SK-N-SH (cell line): ENCODE measurements around the gene OSTF1. TPM values are rescaled to one million over a fixed set of nuclear protein-coding genes. Genes with fewer than 3 reads are reported as not detected.

Experiments used
- CTCF ChIA-PET: fragments of 300-600, 350-600 bp; formaldehyde crosslinking; extraction: SDS; loops from one replicate; lab custom pipeline; 2021; lab: Yijun Ruan, JAX
- POLR2A ChIA-PET: fragments of 350-600 bp; sonication (Branson Sonifier 250); formaldehyde crosslinking; extraction: SDS; loops from one replicate; lab custom pipeline; 2020; ENCODE audit warnings: antibody characterized with exemption, inconsistent platforms; lab: Yijun Ruan, JAX
- DNase-seq: peaks from one replicate; pipeline ENCODE4 v3.0.0; 2012
- H2AFZ ChIP-seq: fragments of 200-600 bp; sonication (generic); 2 replicates; pipeline ENCODE4 v1.8.1; 2016; ENCODE audit warnings: antibody characterized with exemption, mild to moderate bottlenecking, low read depth
- H3F3A ChIP-seq: fragments of 200-600 bp; sonication (generic); replicated peaks from 2 replicates; pipeline ENCODE3; 2016; ENCODE audit warnings: antibody characterized with exemption, mild to moderate bottlenecking; ENCODE audit not compliant: insufficient read depth
- H3K27ac ChIP-seq, 2 experiments: fragments of 200-500 bp in 1 of 2; fragments of 200-600 bp in 1 of 2; sonication (Bioruptor generic) in 1 of 2; sonication (generic), shearing (Covaris generic) in 1 of 2; 2 replicates each; pipeline versions ENCODE4 v1.5.1 to v1.6.1; 2014 to 2016; ENCODE audit warnings: low read depth in 2 of 2, inconsistent platforms in 1 of 2, low read length in 1 of 2, mild to moderate bottlenecking in 1 of 2, mixed read lengths in 1 of 2
- H3K27me3 ChIP-seq: fragments of 200-600 bp; sonication (generic), shearing (Covaris generic); 2 replicates; pipeline ENCODE4 v1.6.1; 2016; ENCODE audit warnings: mixed run types; ENCODE audit not compliant: insufficient read depth
- H3K36me3 ChIP-seq, 2 experiments: fragments of 200-500 bp in 1 of 2; fragments of 200-600 bp in 1 of 2; sonication (Bioruptor generic) in 1 of 2; sonication (generic) in 1 of 2; replicated peaks in 1 of 2; 2 replicates each; pipeline versions ENCODE3 to v1.5.1; 2014 to 2016; ENCODE audit warnings: low read length in 1 of 2, mild to moderate bottlenecking in 1 of 2; ENCODE audit not compliant: insufficient read depth in 2 of 2, control insufficient read depth in 1 of 2
- H3K4me1 ChIP-seq, 2 experiments: fragments of 200-500 bp in 1 of 2; fragments of 200-600 bp in 1 of 2; sonication (Bioruptor generic) in 1 of 2; sonication (generic), shearing (Covaris generic) in 1 of 2; 2 replicates each; pipeline versions ENCODE4 v1.5.1 to v1.6.1; 2014 to 2016; ENCODE audit warnings: low read depth in 1 of 2, low read length in 1 of 2, mixed run types in 1 of 2; ENCODE audit not compliant: insufficient read depth in 2 of 2, control insufficient read depth in 1 of 2
- H3K4me2 ChIP-seq: fragments of 200-600 bp; sonication (generic), shearing (Covaris generic); 2 replicates; pipeline ENCODE4 v1.6.1; 2017; ENCODE audit warnings: mixed run types
- H3K4me3 ChIP-seq, 2 experiments: fragments of 200-500 bp in 1 of 2; fragments of 200-600 bp in 1 of 2; sonication (Bioruptor generic) in 1 of 2; sonication (generic), shearing (Covaris generic) in 1 of 2; 2 replicates each; pipeline versions ENCODE4 v1.5.1 to v1.8.1; 2014 to 2016; ENCODE audit warnings: low read depth in 2 of 2, inconsistent platforms in 1 of 2, low read length in 1 of 2, mild to moderate bottlenecking in 1 of 2, mixed read lengths in 1 of 2, moderate library complexity in 1 of 2
- H3K79me2 ChIP-seq: fragments of 200-600 bp; sonication (generic); 2 replicates; pipeline ENCODE4 v1.8.1; 2017; ENCODE audit warnings: mild to moderate bottlenecking; ENCODE audit not compliant: insufficient read depth
- H3K9ac ChIP-seq: fragments of 200-600 bp; sonication (generic); 2 replicates; pipeline ENCODE4 v1.6.1; 2017; ENCODE audit warnings: mixed run types
- H3K9me2 ChIP-seq: fragments of 200-600 bp; sonication (generic); 2 replicates; pipeline ENCODE4 v1.6.1; 2017; ENCODE audit warnings: mixed run types
- H3K9me3 ChIP-seq: fragments of 200-600 bp; sonication (generic); 2 replicates; pipeline ENCODE4 v1.6.1; 2017; ENCODE audit warnings: mixed run types, mild to moderate bottlenecking, moderate library complexity
- H4K20me1 ChIP-seq: fragments of 200-600 bp; sonication (generic); 2 replicates; pipeline ENCODE4 v1.6.1; 2017; ENCODE audit warnings: mild to moderate bottlenecking, mixed run types; ENCODE audit not compliant: insufficient read depth
- EZH2phosphoT487 ChIP-seq: fragments of 200-600 bp; sonication (generic); IDR thresholded peaks from 2 replicates; pipeline ENCODE4 v1.6.1; 2017; ENCODE audit warnings: low read depth, mixed run types, mild to moderate bottlenecking, antibody characterized with exemption, moderate library complexity, borderline replicate concordance
- FOSL2 ChIP-seq: IDR thresholded peaks from 2 replicates; pipeline ENCODE4 v1.4.0; 2012; ENCODE audit warnings: low read depth, mild to moderate bottlenecking, moderate library complexity, borderline replicate concordance
- FOXJ3 ChIP-seq: sonication (generic); formaldehyde crosslinking; IDR thresholded peaks from 2 replicates; pipeline ENCODE4 v1.5.1; 2020; ENCODE audit warnings: mild to moderate bottlenecking, missing genetic modification reagents
- GATA2 ChIP-seq: sonication (generic); formaldehyde crosslinking; IDR thresholded peaks from 2 replicates; pipeline ENCODE4 v1.5.0; 2020; ENCODE audit warnings: mild to moderate bottlenecking, missing genetic modification reagents
- NRF1 ChIP-seq: IDR thresholded peaks from 2 replicates; pipeline ENCODE4 v1.6.1; 2012; ENCODE audit warnings: low read depth, mild to moderate bottlenecking, low read length
- REST ChIP-seq: IDR thresholded peaks from 2 replicates; pipeline ENCODE4 v1.6.1; 2012; ENCODE audit warnings: mild to moderate bottlenecking, low read depth, low read length, moderate library complexity
- SIN3A ChIP-seq: IDR thresholded peaks from 2 replicates; pipeline ENCODE4 v1.6.1; 2012; ENCODE audit warnings: low read depth, mild to moderate bottlenecking, low read length, moderate library complexity, borderline replicate concordance
- TEAD4 ChIP-seq: IDR thresholded peaks from 2 replicates; pipeline ENCODE4 v1.4.0; 2012; ENCODE audit warnings: mild to moderate bottlenecking, borderline replicate concordance; ENCODE audit not compliant: insufficient read depth
- WGBS: methylation state at CpG from one replicate; pipeline ENCODE4 v1.1.6; 2017; ENCODE audit warnings: low lambda C conversion rate; 5-methylcytosine and 5-hydroxymethylcytosine counted together
- polyA plus RNA-seq, 3 experiments: library from polyadenylated mRNA; depleted of rRNA; stranded (reverse); fragments of >200 nt; gene quantifications; 2 replicates each; pipeline ENCODE4 v1.2.3, GENCODE V29; 2012
- TF ChIP-seq, protein P1 (sequence below): IDR thresholded peaks from 2 replicates; pipeline ENCODE4 v1.4.0; 2012; ENCODE audit warnings: low read depth
- TF ChIP-seq, protein P2 (sequence below): IDR thresholded peaks from 2 replicates; pipeline ENCODE4; 2012
- TF ChIP-seq, protein P3 (sequence below): fragments of 200-600 bp; sonication (generic); IDR thresholded peaks from 2 replicates; pipeline ENCODE4 v1.6.1; 2017; ENCODE audit warnings: antibody characterized with exemption, mild to moderate bottlenecking, moderate library complexity

The OSTF1 gene
- polyA plus RNA-seq, 1 of the 3 experiments (the other 2 are of a cell fraction), result 9.5 TPM

GRCh38 chr9:75169623-75170022 is 81.3 kb downstream of the OSTF1 start:
- H3K27ac ChIP-seq, result peak overlapping the region in 1 of 2 experiments; percentile 7; a peak in 1 of 4 replicates
- H3K9ac ChIP-seq, result no peak overlapping the region
- ChIA-PET POLR2A (no interaction called here), CTCF (interaction anchor here (1.0 kb wide), 1 partner anchor 16 kb away, joined by 4 read pairs; no protein-coding TSS in a partner anchor)
- H4K20me1 ChIP-seq, result no peaks in the 10 kb centered on the region
- no peak overlapping the region for H2AFZ ChIP-seq
- TF ChIP-seq SIN3A, result no peak
- no peak for TF ChIP-seq REST
- no peak for TF ChIP-seq EZH2phosphoT487
- TF ChIP-seq GATA2 (CRISPR knock-in tag), result no peak
- TF ChIP-seq, protein P1, sequence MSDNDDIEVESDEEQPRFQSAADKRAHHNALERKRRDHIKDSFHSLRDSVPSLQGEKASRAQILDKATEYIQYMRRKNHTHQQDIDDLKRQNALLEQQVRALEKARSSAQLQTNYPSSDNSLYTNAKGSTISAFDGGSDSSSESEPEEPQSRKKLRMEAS, result no peak
- no peak for TF ChIP-seq FOXJ3
- no peak for TF ChIP-seq FOSL2
- TF ChIP-seq TEAD4, result no peak
- TF ChIP-seq, protein P2, sequence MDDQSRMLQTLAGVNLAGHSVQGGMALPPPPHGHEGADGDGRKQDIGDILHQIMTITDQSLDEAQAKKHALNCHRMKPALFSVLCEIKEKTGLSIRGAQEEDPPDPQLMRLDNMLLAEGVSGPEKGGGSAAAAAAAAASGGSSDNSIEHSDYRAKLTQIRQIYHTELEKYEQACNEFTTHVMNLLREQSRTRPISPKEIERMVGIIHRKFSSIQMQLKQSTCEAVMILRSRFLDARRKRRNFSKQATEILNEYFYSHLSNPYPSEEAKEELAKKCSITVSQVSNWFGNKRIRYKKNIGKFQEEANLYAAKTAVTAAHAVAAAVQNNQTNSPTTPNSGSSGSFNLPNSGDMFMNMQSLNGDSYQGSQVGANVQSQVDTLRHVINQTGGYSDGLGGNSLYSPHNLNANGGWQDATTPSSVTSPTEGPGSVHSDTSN, result no peak
- no peak for TF ChIP-seq NRF1
- TF ChIP-seq, protein P3, sequence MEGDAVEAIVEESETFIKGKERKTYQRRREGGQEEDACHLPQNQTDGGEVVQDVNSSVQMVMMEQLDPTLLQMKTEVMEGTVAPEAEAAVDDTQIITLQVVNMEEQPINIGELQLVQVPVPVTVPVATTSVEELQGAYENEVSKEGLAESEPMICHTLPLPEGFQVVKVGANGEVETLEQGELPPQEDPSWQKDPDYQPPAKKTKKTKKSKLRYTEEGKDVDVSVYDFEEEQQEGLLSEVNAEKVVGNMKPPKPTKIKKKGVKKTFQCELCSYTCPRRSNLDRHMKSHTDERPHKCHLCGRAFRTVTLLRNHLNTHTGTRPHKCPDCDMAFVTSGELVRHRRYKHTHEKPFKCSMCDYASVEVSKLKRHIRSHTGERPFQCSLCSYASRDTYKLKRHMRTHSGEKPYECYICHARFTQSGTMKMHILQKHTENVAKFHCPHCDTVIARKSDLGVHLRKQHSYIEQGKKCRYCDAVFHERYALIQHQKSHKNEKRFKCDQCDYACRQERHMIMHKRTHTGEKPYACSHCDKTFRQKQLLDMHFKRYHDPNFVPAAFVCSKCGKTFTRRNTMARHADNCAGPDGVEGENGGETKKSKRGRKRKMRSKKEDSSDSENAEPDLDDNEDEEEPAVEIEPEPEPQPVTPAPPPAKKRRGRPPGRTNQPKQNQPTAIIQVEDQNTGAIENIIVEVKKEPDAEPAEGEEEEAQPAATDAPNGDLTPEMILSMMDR, result no peak
- H3K4me1 ChIP-seq, result peaks cover 0 to 6% of the 10 kb centered on the region in 2 experiments; a peak in 1 of 4 replicates
- peaks cover 0 to 13% of the 10 kb centered on the region in 2 experiments for H3K36me3 ChIP-seq
- peaks cover 8% of the 10 kb centered on the region for H3F3A ChIP-seq
- peaks cover 15% of the 10 kb centered on the region for H3K9me3 ChIP-seq
- H3K79me2 ChIP-seq, result no peaks in the 10 kb centered on the region
- peak overlapping the region in 1 of 2 experiments; percentile 23; a peak in 1 of 4 replicates for H3K4me3 ChIP-seq
- 0% methylated on average over 4 of the region's 4 CpGs for WGBS
- DNase-seq, result no peak
- no peaks in the 10 kb centered on the region for H3K9me2 ChIP-seq
- H3K4me2 ChIP-seq, result peak overlapping the region; percentile 41
- no peaks in the 10 kb centered on the region for H3K27me3 ChIP-seq
